ENCODE results near the gene PIK3C2G.
"Not testable (repeated sequence)": the region's sequence is repeated elsewhere in the genome, so short reads cannot be mapped to it uniquely, and the experiment has no call there.

Gene PIK3C2G

GRCh38 chr12:18655351-18655750, 394.0 kb downstream of the PIK3C2G start:
- no peak overlapping the region for H3K27ac ChIP-seq (ENCODE audit: low read length)
- H3K4me1 ChIP-seq (ENCODE audit: insufficient read depth, low read length): no peaks in the 10 kb centered on the region
- H3K9ac ChIP-seq (ENCODE audit: low read depth, low read length): no peak overlapping the region
- no peaks in the 10 kb centered on the region for H3K36me3 ChIP-seq (ENCODE audit: insufficient read depth, low read depth, low read length)
- no peaks in the 10 kb centered on the region for H3K27me3 ChIP-seq (ENCODE audit: insufficient read depth, low read length)
- H3K9me3 ChIP-seq (ENCODE audit: insufficient read depth, low read depth, low read length): no peaks in the 10 kb centered on the region
- no peak overlapping the region for H3K4me3 ChIP-seq (ENCODE audit: low read length)

GRCh38 chr12:18658179-18658578, 396.9 kb downstream of the PIK3C2G start:
- H3K9ac ChIP-seq (ENCODE audit: low read depth, low read length): no peak overlapping the region
- no peaks in the 10 kb centered on the region for H3K9me3 ChIP-seq (ENCODE audit: insufficient read depth, low read depth, low read length)
- H3K27me3 ChIP-seq (ENCODE audit: insufficient read depth, low read length): no peaks in the 10 kb centered on the region
- no peak overlapping the region for H3K27ac ChIP-seq (ENCODE audit: low read length)
- H3K4me3 ChIP-seq (ENCODE audit: low read length): no peak overlapping the region
- no peaks in the 10 kb centered on the region for H3K36me3 ChIP-seq (ENCODE audit: insufficient read depth, low read depth, low read length)
- no peaks in the 10 kb centered on the region for H3K4me1 ChIP-seq (ENCODE audit: insufficient read depth, low read length)

GRCh38 chr12:18658829-18659228, 397.5 kb downstream of the PIK3C2G start:
- Histone ChIP-seq H3K4me1 (ENCODE audit: insufficient read depth, low read length) (no peaks in the 10 kb centered on the region), H3K36me3 (ENCODE audit: insufficient read depth, low read depth, low read length) (no peaks in the 10 kb centered on the region), H3K9me3 (ENCODE audit: insufficient read depth, low read depth, low read length) (no peaks in the 10 kb centered on the region), H3K27ac (ENCODE audit: low read length) (no peak overlapping the region), H3K9ac (ENCODE audit: low read depth, low read length) (no peak overlapping the region), H3K27me3 (ENCODE audit: insufficient read depth, low read length) (no peaks in the 10 kb centered on the region), H3K4me3 (ENCODE audit: low read length) (no peak overlapping the region)

- Histone ChIP-seq H3K36me3 (ENCODE audit: insufficient read depth, low read depth, low read length) (no peaks in the 10 kb centered on the region), H3K27ac (ENCODE audit: low read length) (no peak overlapping the region), H3K9me3 (ENCODE audit: insufficient read depth, low read depth, low read length) (no peaks in the 10 kb centered on the region), H3K9ac (ENCODE audit: low read depth, low read length) (no peak overlapping the region), H3K4me1 (ENCODE audit: insufficient read depth, low read length) (peaks cover 1% of the 10 kb centered on the region; the same call in 1 of the 2 replicates), H3K4me3 (ENCODE audit: low read length) (no peak overlapping the region), H3K27me3 (ENCODE audit: insufficient read depth, low read length) (no peaks in the 10 kb centered on the region)
Observed at GRCh38 chr12:18676141-18676540, 414.8 kb downstream of the PIK3C2G start.

GRCh38 chr12:18676996-18677588, 415.8 kb downstream of the PIK3C2G start:
- no peak overlapping the region for H3K9ac ChIP-seq (ENCODE audit: low read depth, low read length)
- H3K27ac ChIP-seq (ENCODE audit: low read length): no peak overlapping the region
- peaks cover 11% of the 10 kb centered on the region; the same call in 1 of the 2 replicates for H3K4me1 ChIP-seq (ENCODE audit: insufficient read depth, low read length)
- no peak overlapping the region for H3K4me3 ChIP-seq (ENCODE audit: low read length)
- H3K36me3 ChIP-seq (ENCODE audit: insufficient read depth, low read depth, low read length): no peaks in the 10 kb centered on the region
- H3K9me3 ChIP-seq (ENCODE audit: insufficient read depth, low read depth, low read length): no peaks in the 10 kb centered on the region
- no peaks in the 10 kb centered on the region for H3K27me3 ChIP-seq (ENCODE audit: insufficient read depth, low read length)

- H3K9me3 ChIP-seq (ENCODE audit: insufficient read depth, low read depth, low read length): no peaks in the 10 kb centered on the region
- no peak overlapping the region for H3K27ac ChIP-seq (ENCODE audit: low read length)
- H3K4me3 ChIP-seq (ENCODE audit: low read length): peak overlapping the region; percentile 0; the same call in 1 of the 2 replicates
- no peaks in the 10 kb centered on the region for H3K27me3 ChIP-seq (ENCODE audit: insufficient read depth, low read length)
- H3K9ac ChIP-seq (ENCODE audit: low read depth, low read length): no peak overlapping the region
- no peaks in the 10 kb centered on the region for H3K36me3 ChIP-seq (ENCODE audit: insufficient read depth, low read depth, low read length)
- peaks cover 19% of the 10 kb centered on the region for H3K4me1 ChIP-seq (ENCODE audit: insufficient read depth, low read length)
Observed at GRCh38 chr12:18681818-18682217, 420.5 kb downstream of the PIK3C2G start.

GRCh38 chr12:18683327-18684013, 422.2 kb downstream of the PIK3C2G start:
- Histone ChIP-seq H3K36me3 (ENCODE audit: insufficient read depth, low read depth, low read length) (no peaks in the 10 kb centered on the region), H3K4me1 (ENCODE audit: insufficient read depth, low read length) (peaks cover 19% of the 10 kb centered on the region), H3K27me3 (ENCODE audit: insufficient read depth, low read length) (no peaks in the 10 kb centered on the region), H3K9me3 (ENCODE audit: insufficient read depth, low read depth, low read length) (no peaks in the 10 kb centered on the region), H3K9ac (ENCODE audit: low read depth, low read length) (no peak overlapping the region), H3K27ac (ENCODE audit: low read length) (no peak overlapping the region), H3K4me3 (ENCODE audit: low read length) (no peak overlapping the region)

GRCh38 chr12:18684430-18684829, 423.1 kb downstream of the PIK3C2G start:
- peaks cover 19% of the 10 kb centered on the region for H3K4me1 ChIP-seq (ENCODE audit: insufficient read depth, low read length)
- no peak overlapping the region for H3K9ac ChIP-seq (ENCODE audit: low read depth, low read length)
- H3K27ac ChIP-seq (ENCODE audit: low read length): no peak overlapping the region
- H3K4me3 ChIP-seq (ENCODE audit: low read length): no peak overlapping the region
- H3K9me3 ChIP-seq (ENCODE audit: insufficient read depth, low read depth, low read length): no peaks in the 10 kb centered on the region
- H3K36me3 ChIP-seq (ENCODE audit: insufficient read depth, low read depth, low read length): no peaks in the 10 kb centered on the region
- no peaks in the 10 kb centered on the region for H3K27me3 ChIP-seq (ENCODE audit: insufficient read depth, low read length)

GRCh38 chr12:18689771-18690170, 428.5 kb downstream of the PIK3C2G start:
- H3K27ac ChIP-seq (ENCODE audit: low read length): no peak overlapping the region
- H3K4me3 ChIP-seq (ENCODE audit: low read length): no peak overlapping the region
- no peaks in the 10 kb centered on the region for H3K4me1 ChIP-seq (ENCODE audit: insufficient read depth, low read length)
- no peak overlapping the region for H3K9ac ChIP-seq (ENCODE audit: low read depth, low read length)
- no peaks in the 10 kb centered on the region for H3K9me3 ChIP-seq (ENCODE audit: insufficient read depth, low read depth, low read length)
- H3K27me3 ChIP-seq (ENCODE audit: insufficient read depth, low read length): no peaks in the 10 kb centered on the region
- H3K36me3 ChIP-seq (ENCODE audit: insufficient read depth, low read depth, low read length): no peaks in the 10 kb centered on the region

GRCh38 chr12:18690653-18691052, 429.3 kb downstream of the PIK3C2G start:
- Histone ChIP-seq H3K27ac (ENCODE audit: low read length) (no peak overlapping the region), H3K4me1 (ENCODE audit: insufficient read depth, low read length) (no peaks in the 10 kb centered on the region), H3K9ac (ENCODE audit: low read depth, low read length) (no peak overlapping the region), H3K4me3 (ENCODE audit: low read length) (no peak overlapping the region), H3K27me3 (ENCODE audit: insufficient read depth, low read length) (no peaks in the 10 kb centered on the region), H3K9me3 (ENCODE audit: insufficient read depth, low read depth, low read length) (no peaks in the 10 kb centered on the region), H3K36me3 (ENCODE audit: insufficient read depth, low read depth, low read length) (no peaks in the 10 kb centered on the region)

GRCh38 chr12:18693986-18694385, 432.7 kb downstream of the PIK3C2G start:
- not testable (repeated sequence) for H3K36me3 ChIP-seq (ENCODE audit: insufficient read depth, low read depth, low read length); H3K9me3 ChIP-seq (ENCODE audit: insufficient read depth, low read depth, low read length); H3K9ac ChIP-seq (ENCODE audit: low read depth, low read length); H3K27ac ChIP-seq (ENCODE audit: low read length); H3K4me3 ChIP-seq (ENCODE audit: low read length); H3K27me3 ChIP-seq (ENCODE audit: insufficient read depth, low read length); H3K4me1 ChIP-seq (ENCODE audit: insufficient read depth, low read length)

GRCh38 chr12:18696971-18697602, 435.8 kb downstream of the PIK3C2G start:
- Histone ChIP-seq H3K4me1 (ENCODE audit: insufficient read depth, low read length) (no peaks in the 10 kb centered on the region), H3K27ac (ENCODE audit: low read length) (no peak overlapping the region), H3K9me3 (ENCODE audit: insufficient read depth, low read depth, low read length) (no peaks in the 10 kb centered on the region), H3K4me3 (ENCODE audit: low read length) (no peak overlapping the region), H3K27me3 (ENCODE audit: insufficient read depth, low read length) (no peaks in the 10 kb centered on the region), H3K9ac (ENCODE audit: low read depth, low read length) (no peak overlapping the region), H3K36me3 (ENCODE audit: insufficient read depth, low read depth, low read length) (no peaks in the 10 kb centered on the region)

Data from iPS-20b (cell line).